Mesodermal cell (in vitro differentiated cells): Measurements from ENCODE around the gene LGALS4.

Experiments
- H3K27ac ChIP-seq: 2 replicates; pipeline ENCODE4 v1.7.0; 2013; ENCODE audit warnings: mild to moderate bottlenecking, low read depth, low read length, moderate library complexity; ENCODE audit not compliant: severe bottlenecking
- H3K36me3 ChIP-seq: 2 replicates; pipeline ENCODE4 v1.7.1; 2013; ENCODE audit warnings: mild to moderate bottlenecking, low read length, moderate library complexity; ENCODE audit not compliant: control insufficient read depth, insufficient read depth
- H3K4me1 ChIP-seq: one replicate; pipeline ENCODE4 v1.7.1; 2013; ENCODE audit warnings: mild to moderate bottlenecking, low read length; ENCODE audit not compliant: insufficient read depth, control insufficient read depth, poor library complexity, severe bottlenecking
- H3K4me3 ChIP-seq: 2 replicates; pipeline ENCODE4 v1.7.0; 2013; ENCODE audit warnings: low read length, control low read depth, mild to moderate bottlenecking; ENCODE audit not compliant: insufficient read depth, poor library complexity, severe bottlenecking; ENCODE audit errors: extremely low read depth
- H3K9me3 ChIP-seq: 2 replicates; pipeline ENCODE4 v1.7.1; 2013; ENCODE audit warnings: mild to moderate bottlenecking, low read length, moderate library complexity; ENCODE audit not compliant: control insufficient read depth
- WGBS, 2 experiments: methylation state at CpG; one replicate each; pipeline ENCODE4 v1.1.5; 2013; ENCODE audit warnings: missing lambda C conversion rate in 2 of 2; ENCODE audit not compliant: insufficient coverage in 2 of 2; 5-methylcytosine and 5-hydroxymethylcytosine counted together

Gene LGALS4

GRCh38 chr19:38850436-38850975 is 37.8 kb upstream of the LGALS4 start:
- peaks cover 21% of the 10 kb centered on the region for H3K4me1 ChIP-seq
- peaks cover 35% of the 10 kb centered on the region for H3K36me3 ChIP-seq
- peak overlapping the region; percentile 76 for H3K4me3 ChIP-seq
- peak overlapping the region; percentile 96 for H3K27ac ChIP-seq
- H3K9me3 ChIP-seq = no peaks in the 10 kb centered on the region
- 2 to 3% methylated on average over 24 to 26 of the region's 26 CpGs for WGBS, 2 experiments

DNA sequence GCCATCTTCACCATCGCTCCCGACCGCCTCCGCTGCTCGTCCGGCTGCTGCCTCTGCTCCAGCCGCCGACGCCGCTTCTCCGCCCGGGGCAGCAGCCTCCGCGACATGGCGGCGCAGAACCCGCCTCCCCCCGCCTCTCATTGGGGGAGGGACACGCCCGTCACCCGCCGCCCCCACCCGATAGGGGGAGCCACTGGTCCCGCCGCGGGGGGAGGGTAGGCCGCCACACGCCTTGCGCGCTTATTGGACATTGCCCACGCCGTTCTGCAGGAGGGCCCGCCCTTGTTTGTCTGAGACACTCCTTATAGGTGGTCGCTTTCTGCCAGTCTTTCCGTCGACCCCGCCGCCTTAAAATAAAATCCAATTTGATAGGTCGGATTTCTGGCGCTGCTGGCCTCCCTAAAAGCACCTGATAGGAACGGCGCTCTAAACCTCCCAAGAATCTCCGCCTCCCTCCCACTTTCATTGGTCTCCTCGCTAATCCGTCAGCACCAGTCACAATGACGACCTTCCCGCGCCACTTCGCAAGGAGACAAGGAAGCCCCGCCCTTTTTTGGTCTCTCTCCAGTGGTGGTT is 37.2 kb upstream of the LGALS4 start, which contains the start of gene HNRNPL:
Gene HNRNPL, minus strand, starts transcription at position 127 of the 576 bp plus-strand sequence. Its CDS starts 20 bp downstream, at position 107.
- Histone ChIP-seq H3K4me1 (peaks cover 24% of the 10 kb centered on the region), H3K27ac (peak within 1 kb of the TSS; percentile 100)
- WGBS, 2 experiments = 0% methylated on average over 26 to 44 of the region's 50 CpGs

GRCh38 chr19:38849147-38849859 is 36.6 kb upstream of the LGALS4 start:
- Histone ChIP-seq H3K9me3 (no peaks in the 10 kb centered on the region), H3K4me1 (peaks cover 25% of the 10 kb centered on the region), H3K4me3 (peak overlapping the region; percentile 91), H3K27ac (peak overlapping the region; percentile 100), H3K36me3 (peaks cover 47% of the 10 kb centered on the region)
- 0% methylated on average over 30 to 47 of the region's 76 CpGs for WGBS, 2 experiments

More for the DNA sequence above, 37.2 kb upstream of the LGALS4 start, which contains the start of gene HNRNPL:
- Histone ChIP-seq H3K9me3 (no peaks in the 10 kb centered on the region), H3K4me3 (peak within 1 kb of the TSS; percentile 91), H3K36me3 (peaks cover 40% of the 10 kb centered on the region)

DNA sequence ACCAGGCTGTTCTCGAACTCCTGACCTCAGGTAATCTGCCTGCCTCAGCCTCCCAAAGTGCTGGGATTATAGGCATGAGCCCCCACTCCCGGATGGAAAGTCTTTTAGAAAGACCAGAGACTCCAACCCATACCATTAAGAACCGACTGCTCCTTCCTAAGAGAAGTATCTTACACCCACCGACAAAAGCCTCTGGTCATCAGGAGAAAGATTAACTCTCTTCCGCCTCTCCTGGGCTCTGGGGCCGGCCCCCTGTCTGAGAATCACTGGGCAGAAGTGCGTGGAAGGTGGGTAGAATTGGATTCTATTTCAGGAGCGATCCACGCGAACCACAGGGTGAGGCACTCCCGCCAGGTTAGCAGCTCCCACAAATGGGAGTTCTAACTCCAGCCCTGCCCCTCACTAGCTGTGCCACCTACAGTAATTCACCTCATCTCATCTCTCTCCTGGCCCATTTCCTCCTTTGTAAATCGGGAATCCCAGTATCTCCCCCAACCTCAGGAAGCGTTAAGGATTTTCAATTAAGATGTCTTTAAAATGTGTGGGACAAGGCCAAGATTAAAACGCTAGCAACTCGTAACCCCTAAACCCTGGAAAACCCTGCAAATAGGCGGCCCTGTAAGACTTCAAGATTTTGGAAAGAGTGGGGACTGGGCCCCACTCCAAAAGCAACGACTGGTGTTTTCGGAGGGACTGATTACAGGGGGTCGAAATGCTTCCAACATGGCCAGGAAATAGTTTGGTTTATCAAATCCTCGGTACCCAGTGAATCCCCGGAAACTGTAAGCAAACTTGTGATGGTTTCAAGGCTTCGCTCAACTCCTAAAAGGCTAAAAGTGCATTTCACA is 35.8 kb upstream of the LGALS4 start:
- peaks cover 30% of the 10 kb centered on the region for H3K4me1 ChIP-seq
- peak overlapping the region; percentile 91 for H3K4me3 ChIP-seq
- peaks cover 54% of the 10 kb centered on the region for H3K36me3 ChIP-seq
- H3K9me3 ChIP-seq = no peaks in the 10 kb centered on the region
- peak overlapping the region; percentile 100 for H3K27ac ChIP-seq
- 21 to 36% methylated on average over 14 to 17 of the region's 22 CpGs for WGBS, 2 experiments

GRCh38 chr19:38846097-38846496 is 33.4 kb upstream of the LGALS4 start:
- no peaks in the 10 kb centered on the region for H3K9me3 ChIP-seq
- no peak overlapping the region for H3K4me3 ChIP-seq
- H3K4me1 ChIP-seq = peaks cover 39% of the 10 kb centered on the region
- 89 to 100% methylated on average over 1 of the region's 2 CpGs for WGBS, 2 experiments
- peaks cover 79% of the 10 kb centered on the region for H3K36me3 ChIP-seq
- H3K27ac ChIP-seq = no peak overlapping the region

DNA sequence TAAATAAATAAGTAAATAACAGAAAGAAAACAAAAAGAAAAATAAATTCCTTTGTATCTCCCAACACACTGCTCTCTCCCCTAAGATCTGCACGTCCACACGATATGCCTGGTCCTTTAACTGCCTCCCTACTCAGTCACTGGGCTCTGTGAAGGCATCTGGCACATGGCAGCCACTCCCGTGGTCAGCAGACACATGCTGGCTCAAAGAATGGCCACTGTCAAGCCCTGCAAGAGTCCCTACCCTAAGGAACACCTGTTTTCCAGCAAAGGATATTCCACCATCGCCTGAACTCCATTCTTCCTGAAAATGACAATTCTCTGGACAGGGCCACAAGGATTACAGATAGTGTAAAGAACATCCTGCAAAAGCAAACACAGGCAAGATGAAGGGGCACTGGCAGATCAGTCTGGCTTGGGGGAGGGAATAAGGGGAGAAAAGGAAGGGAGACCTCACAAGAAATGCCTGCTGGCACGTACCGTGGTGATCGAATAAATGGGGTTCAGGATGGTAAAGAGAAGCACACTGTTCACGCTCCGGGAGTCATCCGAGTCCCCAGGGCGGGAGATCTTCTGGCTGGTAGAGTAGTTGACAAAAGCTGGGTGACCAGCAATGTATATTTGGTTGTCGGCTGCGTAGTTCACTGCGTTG is 32.8 kb upstream of the LGALS4 start:
- peaks cover 85% of the 10 kb centered on the region for H3K36me3 ChIP-seq
- peaks cover 41% of the 10 kb centered on the region for H3K4me1 ChIP-seq
- WGBS, 2 experiments = 93 to 94% methylated on average over 7 to 11 of the region's 14 CpGs
- H3K27ac ChIP-seq = no peak overlapping the region
- H3K4me3 ChIP-seq = no peak overlapping the region
- H3K9me3 ChIP-seq = no peaks in the 10 kb centered on the region

- Histone ChIP-seq H3K36me3 (peaks cover 98% of the 10 kb centered on the region), H3K9me3 (no peaks in the 10 kb centered on the region), H3K4me1 (peaks cover 52% of the 10 kb centered on the region), H3K27ac (no peak overlapping the region), H3K4me3 (no peak overlapping the region)
- WGBS, 2 experiments = 96 to 99% methylated on average over 9 to 11 of the region's 11 CpGs
Observed at GRCh38 chr19:38844093-38844686, 31.4 kb upstream of the LGALS4 start.

DNA sequence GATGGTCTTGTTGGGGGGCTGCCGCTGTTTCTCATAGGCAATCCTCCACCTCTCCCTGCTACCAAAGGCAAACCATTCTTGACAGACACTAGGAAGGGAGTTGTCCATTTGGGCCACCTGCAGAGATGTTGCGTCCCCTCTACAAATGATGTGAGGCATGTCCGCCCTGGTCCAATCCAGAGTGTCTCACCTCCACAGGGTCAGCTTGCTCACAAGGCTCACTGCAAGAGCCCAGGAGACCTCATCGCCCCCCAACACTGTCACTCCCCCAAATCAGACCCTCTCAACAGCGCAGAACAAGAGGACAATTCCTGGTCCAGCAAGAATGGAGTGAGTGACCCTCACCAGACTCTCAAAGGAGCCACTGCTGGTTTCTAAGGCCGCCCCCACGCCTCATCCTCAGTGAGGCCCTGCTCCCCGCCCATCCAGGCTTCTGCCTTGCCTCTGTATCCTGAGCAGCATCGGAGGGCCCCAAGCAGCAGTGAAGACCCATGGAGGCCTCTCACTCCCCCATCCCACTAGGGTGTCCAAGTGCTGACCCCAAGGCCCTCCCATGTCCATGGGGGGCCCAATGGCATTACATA is 30.5 kb upstream of the LGALS4 start:
- Histone ChIP-seq H3K4me3 (no peak overlapping the region), H3K27ac (no peak overlapping the region), H3K4me1 (peaks cover 59% of the 10 kb centered on the region), H3K9me3 (no peaks in the 10 kb centered on the region), H3K36me3 (peaks cover 100% of the 10 kb centered on the region)
- WGBS, 2 experiments = 94 to 95% methylated on average over 6 to 8 of the region's 9 CpGs

DNA sequence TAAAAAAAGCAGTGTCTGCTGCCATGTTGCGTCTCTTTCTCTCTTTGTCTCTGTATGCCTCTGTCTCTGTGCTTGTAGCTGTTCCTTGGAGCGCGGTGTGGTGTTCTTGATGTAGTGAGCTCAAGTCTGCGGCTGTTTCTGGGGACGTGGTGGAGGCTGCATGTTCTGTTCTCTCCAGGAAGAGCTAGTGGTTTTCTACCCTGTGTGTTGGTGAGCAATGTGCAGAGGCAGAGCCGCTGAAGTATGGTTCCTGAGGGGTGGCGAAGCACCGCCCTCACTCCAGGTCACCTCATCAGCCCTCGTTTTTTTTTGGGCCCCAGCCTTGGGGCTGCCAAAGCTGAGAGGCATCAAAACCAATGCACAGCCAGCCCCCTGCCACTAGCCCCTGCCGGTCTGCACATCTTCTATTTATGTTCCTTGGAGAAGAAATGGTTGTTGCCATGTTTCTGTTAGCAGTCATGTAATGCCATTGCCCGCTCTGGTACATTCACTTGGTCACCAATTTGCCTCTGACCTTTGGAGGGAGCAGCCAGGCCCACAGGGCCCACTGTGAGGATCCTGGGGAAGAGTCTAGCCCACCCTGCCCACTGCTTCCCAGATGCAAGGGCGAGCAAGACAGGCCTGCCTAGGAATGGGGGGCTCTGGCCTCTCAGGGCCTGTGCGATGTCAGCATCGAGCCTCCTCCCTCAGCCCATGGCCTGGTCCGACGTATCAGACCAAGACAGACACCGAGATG is 29.9 kb upstream of the LGALS4 start:
- peaks cover 57% of the 10 kb centered on the region for H3K4me1 ChIP-seq
- no peak overlapping the region for H3K4me3 ChIP-seq
- peak overlapping the region; percentile 1 for H3K27ac ChIP-seq
- H3K36me3 ChIP-seq = peaks cover 100% of the 10 kb centered on the region
- WGBS, 2 experiments = 96 to 97% methylated on average over 12 to 16 of the region's 17 CpGs
- no peaks in the 10 kb centered on the region for H3K9me3 ChIP-seq
